ENCODE data around the gene KMT2E.
"Not testable (repeated sequence)": the region's sequence is repeated elsewhere in the genome, so short reads cannot be mapped to it uniquely, and the experiment has no call there.

Gene KMT2E

DNA sequence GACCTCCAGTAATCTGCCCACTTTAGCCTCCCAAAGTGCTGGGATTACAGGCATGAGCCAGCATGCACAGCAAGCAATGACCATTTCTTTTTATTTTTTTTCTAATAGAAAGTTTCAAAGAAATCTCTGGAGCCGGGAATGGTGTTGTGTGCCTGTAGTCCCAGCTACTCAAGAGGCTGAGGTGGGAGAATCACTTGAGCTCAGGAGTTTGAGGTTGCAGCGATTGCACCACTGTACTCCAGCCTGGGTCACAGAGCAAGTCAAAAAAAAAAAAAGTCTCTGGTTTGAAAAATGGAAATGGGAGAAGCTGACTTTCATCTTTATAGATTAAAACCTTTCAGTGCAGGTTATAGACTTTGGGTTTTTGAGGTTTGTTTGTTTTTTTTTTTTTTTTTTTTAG lies 44.8 kb upstream of the KMT2E start:
- TF ChIP-seq, protein P1, sequence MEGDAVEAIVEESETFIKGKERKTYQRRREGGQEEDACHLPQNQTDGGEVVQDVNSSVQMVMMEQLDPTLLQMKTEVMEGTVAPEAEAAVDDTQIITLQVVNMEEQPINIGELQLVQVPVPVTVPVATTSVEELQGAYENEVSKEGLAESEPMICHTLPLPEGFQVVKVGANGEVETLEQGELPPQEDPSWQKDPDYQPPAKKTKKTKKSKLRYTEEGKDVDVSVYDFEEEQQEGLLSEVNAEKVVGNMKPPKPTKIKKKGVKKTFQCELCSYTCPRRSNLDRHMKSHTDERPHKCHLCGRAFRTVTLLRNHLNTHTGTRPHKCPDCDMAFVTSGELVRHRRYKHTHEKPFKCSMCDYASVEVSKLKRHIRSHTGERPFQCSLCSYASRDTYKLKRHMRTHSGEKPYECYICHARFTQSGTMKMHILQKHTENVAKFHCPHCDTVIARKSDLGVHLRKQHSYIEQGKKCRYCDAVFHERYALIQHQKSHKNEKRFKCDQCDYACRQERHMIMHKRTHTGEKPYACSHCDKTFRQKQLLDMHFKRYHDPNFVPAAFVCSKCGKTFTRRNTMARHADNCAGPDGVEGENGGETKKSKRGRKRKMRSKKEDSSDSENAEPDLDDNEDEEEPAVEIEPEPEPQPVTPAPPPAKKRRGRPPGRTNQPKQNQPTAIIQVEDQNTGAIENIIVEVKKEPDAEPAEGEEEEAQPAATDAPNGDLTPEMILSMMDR (IDR thresholded peaks at IDR 0.05; ENCODE audit: borderline replicate concordance, insufficient read depth, low read depth, low read length) = no peak
- no peak overlapping the region for H3K4me3 ChIP-seq (ENCODE audit: low read depth, low read length)

DNA sequence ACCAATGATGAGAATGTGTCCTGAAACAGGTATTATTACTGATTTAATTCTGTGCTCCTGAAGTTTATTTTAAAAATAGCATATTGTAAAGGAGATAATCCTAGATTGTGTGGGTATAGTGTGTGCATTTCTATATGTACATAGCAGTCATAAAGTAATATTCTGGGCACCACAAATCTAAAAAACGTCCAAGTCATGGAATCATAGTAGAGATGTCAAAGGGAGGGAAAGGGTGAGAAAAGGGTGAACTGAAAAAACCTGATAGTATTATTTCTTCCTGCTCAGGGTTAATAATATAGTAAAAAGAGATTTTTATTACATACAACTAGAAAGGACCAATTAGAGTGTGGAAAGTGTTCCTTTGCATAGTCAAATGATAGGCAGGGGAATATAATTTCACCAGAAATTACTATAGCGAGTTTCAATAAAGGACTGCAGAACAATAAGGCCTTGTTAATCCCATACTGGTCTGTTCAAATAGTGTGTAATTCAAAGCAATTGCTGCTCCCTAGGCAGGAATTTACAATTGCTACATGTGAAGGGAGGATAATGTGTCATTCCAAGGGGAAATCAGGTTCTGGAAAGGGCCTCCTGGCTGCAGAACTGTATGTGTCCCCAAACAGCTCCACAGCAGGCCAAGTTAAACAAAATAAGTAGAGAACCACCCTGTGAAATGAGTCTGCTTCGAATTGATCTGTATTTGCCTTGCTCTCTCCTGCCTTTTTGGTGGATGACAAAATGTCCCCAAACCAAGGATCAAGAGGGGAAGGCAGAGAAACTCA lies 42.5 kb upstream of the KMT2E start:
- TF ChIP-seq, protein P1 (IDR thresholded peaks at IDR 0.05; ENCODE audit: borderline replicate concordance, insufficient read depth, low read depth, low read length) = no peak
- no peak overlapping the region for H3K4me3 ChIP-seq (ENCODE audit: low read depth, low read length)

DNA sequence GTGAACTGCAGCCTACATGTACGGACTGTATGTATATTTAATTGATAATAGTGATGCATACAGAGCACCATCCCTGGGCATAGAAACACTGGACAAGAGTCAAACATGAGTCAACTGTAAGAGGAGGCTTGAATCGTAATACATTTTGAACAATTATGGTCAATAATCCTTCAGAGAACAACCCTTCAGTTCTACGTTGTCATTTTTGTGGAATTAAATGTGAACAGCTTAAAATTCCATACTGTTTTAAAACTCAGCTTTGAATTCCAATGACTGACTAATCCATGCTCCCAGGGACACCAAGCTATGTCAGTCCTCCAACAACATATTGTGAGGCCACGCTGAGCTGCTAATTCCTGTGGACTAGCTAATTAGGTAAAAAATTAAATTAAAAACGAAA lies 41.5 kb upstream of the KMT2E start:
- no peak overlapping the region for H3K4me3 ChIP-seq (ENCODE audit: low read depth, low read length)
- TF ChIP-seq, protein P1 (IDR thresholded peaks at IDR 0.05; ENCODE audit: borderline replicate concordance, insufficient read depth, low read depth, low read length) = no peak

DNA sequence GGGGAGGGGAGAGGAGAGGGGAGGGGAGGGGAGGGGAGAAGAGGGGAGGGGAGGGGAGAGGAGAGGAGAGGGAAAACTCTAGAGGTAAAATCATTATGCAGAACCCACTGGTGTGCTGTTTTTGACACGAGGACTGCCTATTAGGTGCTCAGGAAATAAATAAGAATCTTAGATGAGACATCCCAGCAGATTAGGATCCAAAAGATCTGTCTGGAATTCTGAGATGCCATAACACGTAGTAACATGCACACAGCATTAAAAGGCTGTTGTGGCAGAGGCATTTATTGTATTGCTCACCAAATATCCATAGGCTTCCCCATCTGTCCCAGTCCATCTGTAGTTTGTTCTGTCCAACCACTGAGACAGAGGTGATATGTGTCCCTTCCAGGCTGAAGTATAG lies 40.8 kb upstream of the KMT2E start:
- TF ChIP-seq, protein P1 (IDR thresholded peaks at IDR 0.05; ENCODE audit: borderline replicate concordance, insufficient read depth, low read depth, low read length) = no peak
- no peak overlapping the region for H3K4me3 ChIP-seq (ENCODE audit: low read depth, low read length)

DNA sequence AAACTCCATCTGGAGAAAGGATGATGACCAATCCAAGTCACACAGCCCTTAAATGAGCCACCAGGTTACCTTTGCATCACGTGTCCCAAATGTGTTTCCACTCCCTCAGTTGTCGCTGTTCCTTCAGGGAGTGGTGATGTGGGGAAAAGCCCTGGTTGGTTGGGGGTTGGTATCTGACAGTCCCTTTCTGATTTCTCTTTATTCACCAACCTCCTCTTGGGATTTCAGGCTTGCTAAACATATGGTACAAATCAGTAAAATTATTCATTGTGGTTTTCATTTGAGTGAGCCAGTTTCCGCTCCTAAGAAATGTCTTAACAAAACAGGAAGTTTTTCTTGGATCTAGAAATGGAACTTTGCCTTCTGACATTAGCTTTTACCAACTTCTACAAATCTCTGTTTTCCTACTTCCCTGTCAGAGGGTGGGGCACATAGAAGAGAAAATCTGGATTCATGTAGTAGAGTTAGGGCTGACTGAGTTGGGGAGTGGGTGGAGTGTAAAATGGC lies 40.0 kb upstream of the KMT2E start:
- no peak overlapping the region for H3K4me3 ChIP-seq (ENCODE audit: low read depth, low read length)
- TF ChIP-seq, protein P1 (IDR thresholded peaks at IDR 0.05; ENCODE audit: borderline replicate concordance, insufficient read depth, low read depth, low read length) = no peak

DNA sequence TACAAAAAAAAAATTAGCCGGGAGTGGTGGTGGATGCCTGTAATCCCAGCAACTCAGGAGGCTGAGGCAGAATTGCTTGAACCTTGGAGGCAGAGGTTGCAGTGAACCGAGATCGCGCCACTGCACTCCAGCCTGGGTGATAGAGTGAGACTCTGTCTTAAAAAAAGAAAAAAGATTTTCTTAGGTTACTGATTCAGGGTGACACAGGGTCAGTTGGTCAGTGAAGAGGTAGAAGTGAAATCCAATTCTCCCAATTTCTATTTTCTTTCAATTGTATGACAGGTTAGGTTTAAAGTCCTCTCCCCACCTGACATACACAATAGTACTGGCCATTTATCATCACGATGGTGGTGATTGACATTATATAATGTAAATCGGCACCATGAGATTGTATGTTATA lies 38.5 kb upstream of the KMT2E start:
- H3K4me3 ChIP-seq (ENCODE audit: low read depth, low read length) = not testable (repeated sequence)

DNA sequence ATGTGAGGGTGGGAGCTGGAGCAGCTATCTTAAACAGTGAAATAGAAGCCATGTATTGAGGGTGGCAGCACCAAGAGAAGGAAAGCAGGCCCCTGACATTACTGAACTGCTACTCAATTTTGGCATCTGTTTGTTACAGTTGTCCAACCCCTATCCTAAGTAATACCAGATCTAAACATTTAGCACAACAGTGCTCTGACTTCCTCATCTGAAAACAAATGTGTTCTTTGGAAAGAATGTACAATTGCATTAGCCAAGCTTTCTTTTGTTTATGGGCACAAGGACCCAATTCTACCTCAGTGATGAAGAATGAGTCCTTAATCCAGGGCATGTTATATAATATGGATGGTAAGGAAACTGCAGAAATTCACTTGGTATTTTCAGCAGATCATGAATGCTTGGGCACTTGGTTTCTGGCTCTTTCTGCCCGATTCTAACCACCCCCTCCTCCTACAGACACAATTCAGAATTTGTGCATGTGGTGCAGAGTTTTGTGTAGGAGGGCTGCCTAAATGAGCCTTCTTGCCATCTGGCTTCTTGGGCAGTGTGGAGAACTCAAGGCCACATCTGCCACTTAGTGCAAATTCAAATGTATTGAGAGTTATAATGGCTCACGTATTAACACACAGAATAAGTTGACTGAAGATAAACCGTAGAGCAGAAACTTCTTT lies 36.9 kb upstream of the KMT2E start:
- TF ChIP-seq, protein P1 (IDR thresholded peaks at IDR 0.05; ENCODE audit: borderline replicate concordance, insufficient read depth, low read depth, low read length) = no peak
- H3K4me3 ChIP-seq (ENCODE audit: low read depth, low read length) = no peak overlapping the region

All from GM12875 (cell line).